ENCODE measurements around the gene PRKN. TPM values are rescaled to one million over a fixed set of nuclear protein-coding genes. Genes with fewer than 3 reads are reported as not detected.
A peak's percentile ranks its signal among the peaks of the same experiment; 100 is the strongest.

PRKN gene
- total and polyA plus RNA-seq, 8 donors: 0.82 to 7.2 (median 2.9) TPM

- TF ChIP-seq CTCF (IDR thresholded peaks at IDR 0.05): no peak
- Histone ChIP-seq H3K9me3 (no peaks in the 10 kb centered on the region), H3K4me3 (no peak overlapping the region), H3K27me3 (no peaks in the 10 kb centered on the region), H3K27ac (no peak overlapping the region), H3K4me1 (no peaks in the 10 kb centered on the region), H3K36me3 (no peaks in the 10 kb centered on the region)
- DNase-seq (no peak), ATAC-seq (no peak), FAIRE-seq (no peak)
- intact Hi-C loops (cut with DNase I): no loop called here
- WGBS, 2 donors: 87 to 91% methylated on average over 4 of the region's 4 CpGs
These were observed 694.9 kb downstream of the PRKN start for GRCh38 chr6:162032620-162033019.

- 88 to 89% methylated on average over 7 of the region's 7 CpGs for WGBS, 2 donors
- ATAC-seq: no peak
- TF ChIP-seq CTCF (IDR thresholded peaks at IDR 0.05): no peak
- no peak for FAIRE-seq
- no peak for DNase-seq
- no peak overlapping the region for H3K27ac ChIP-seq
- H3K9me3 ChIP-seq: no peaks in the 10 kb centered on the region
- peaks cover 0 to 11% (median 0%) of the 10 kb centered on the region in 3 donors for H3K4me1 ChIP-seq
- H3K27me3 ChIP-seq: no peaks in the 10 kb centered on the region
- no peak overlapping the region for H3K4me3 ChIP-seq
- intact Hi-C loops (cut with DNase I): no loop called here
- no peaks in the 10 kb centered on the region for H3K36me3 ChIP-seq
These were observed 697.5 kb downstream of the PRKN start for GRCh38 chr6:162029873-162030576.

GRCh38 chr6:162026843-162027242 lies 700.7 kb downstream of the PRKN start:
- Histone ChIP-seq H3K27ac (no peak overlapping the region), H3K27me3 (no peaks in the 10 kb centered on the region), H3K4me3 (no peak overlapping the region), H3K4me1 (peaks cover 0 to 11% (median 0%) of the 10 kb centered on the region in 3 donors), H3K36me3 (no peaks in the 10 kb centered on the region), H3K9me3 (no peaks in the 10 kb centered on the region)
- ATAC-seq (peak; percentile 35 to 59 (median 54)), DNase-seq (no peak), FAIRE-seq (no peak)
- WGBS, 2 donors: 22 to 30% methylated on average over 4 of the region's 4 CpGs
- no peak for TF ChIP-seq CTCF (IDR thresholded peaks at IDR 0.05)
- intact Hi-C loops (cut with DNase I): no loop called here

- FAIRE-seq (no peak), ATAC-seq (no peak), DNase-seq (no peak)
- intact Hi-C loops (cut with DNase I): no loop called here
- H3K27ac ChIP-seq: no peak overlapping the region
- H3K9me3 ChIP-seq: no peaks in the 10 kb centered on the region
- H3K36me3 ChIP-seq: no peaks in the 10 kb centered on the region
- H3K4me3 ChIP-seq: no peak overlapping the region
- peaks cover 0 to 11% (median 0%) of the 10 kb centered on the region in 3 donors for H3K4me1 ChIP-seq
- 63 to 70% methylated on average over 8 of the region's 8 CpGs for whole genome bisulfite sequencing, 2 donors
- no peaks in the 10 kb centered on the region for H3K27me3 ChIP-seq
- TF ChIP-seq CTCF (IDR thresholded peaks at IDR 0.05): no peak
These were observed 701.5 kb downstream of the PRKN start for GRCh38 chr6:162026031-162026430.

GRCh38 chr6:162019349-162019748 lies 708.2 kb downstream of the PRKN start:
- H3K4me1 ChIP-seq: no peaks in the 10 kb centered on the region
- no peaks in the 10 kb centered on the region for H3K36me3 ChIP-seq
- no peaks in the 10 kb centered on the region for H3K9me3 ChIP-seq
- ATAC-seq: no peak
- no peak for FAIRE-seq
- 58 to 67% methylated on average over 6 of the region's 6 CpGs for WGBS, 2 donors
- no peak overlapping the region for H3K4me3 ChIP-seq
- intact Hi-C loops (cut with DNase I): no loop called here
- DNase-seq: no peak
- H3K27ac ChIP-seq: no peak overlapping the region
- no peaks in the 10 kb centered on the region for H3K27me3 ChIP-seq
- no peak for TF ChIP-seq CTCF (IDR thresholded peaks at IDR 0.05)

Measured in pancreas (tissue), 10 donors.